AG04450 (cell line): ENCODE measurements around the gene ROBO1. TPM values are rescaled to one million over a fixed set of nuclear protein-coding genes. Genes with fewer than 3 reads are reported as not detected.

Experiments used
- CTCF ChIA-PET: fragments of 300-600, 350-600 bp; formaldehyde crosslinking; extraction: SDS; loops from one replicate; lab custom pipeline; 2022; ENCODE audit warnings: antibody characterized with exemption, inconsistent platforms; lab: Charles Lee
- POLR2A ChIA-PET: fragments of 350-600 bp; formaldehyde crosslinking; extraction: SDS; loops from one replicate; lab custom pipeline; 2021; ENCODE audit warnings: antibody characterized with exemption, inconsistent platforms; lab: Yijun Ruan, JAX
- DNase-seq: peaks from one replicate; pipeline ENCODE4 v3.0.0-alpha.2; 2011; ENCODE audit warnings: low read depth, low spot score
- H3K27ac ChIP-seq: one replicate; pipeline ENCODE4 v1.5.1; 2012; ENCODE audit warnings: low read depth, low read length, control low read depth
- H3K27me3 ChIP-seq: one replicate; pipeline ENCODE4 v1.6.0; 2012; ENCODE audit warnings: low read length; ENCODE audit not compliant: control insufficient read depth, insufficient read depth
- H3K4me3 ChIP-seq: 2 replicates; pipeline ENCODE4 v1.5.1; 2011; ENCODE audit warnings: mild to moderate bottlenecking, low read depth, low read length, control low read depth
- H3K9me3 ChIP-seq: 2 replicates; pipeline ENCODE4 v1.5.1; 2012; ENCODE audit warnings: low read length; ENCODE audit not compliant: control insufficient read depth, insufficient read depth
- CTCF ChIP-seq: IDR thresholded peaks from 2 replicates; pipeline ENCODE4 v1.5.1; 2011; ENCODE audit warnings: low read depth, low read length, control low read depth, inconsistent platforms
- polyA plus RNA-seq: library from polyadenylated mRNA; depleted of rRNA; stranded (reverse); fragments of >200 nt; gene quantifications from 2 replicates; pipeline ENCODE4 v1.2.3, GENCODE V29; 2011

The ROBO1 gene
- polyA plus RNA-seq, 1 experiment = 66.0 TPM

DNA sequence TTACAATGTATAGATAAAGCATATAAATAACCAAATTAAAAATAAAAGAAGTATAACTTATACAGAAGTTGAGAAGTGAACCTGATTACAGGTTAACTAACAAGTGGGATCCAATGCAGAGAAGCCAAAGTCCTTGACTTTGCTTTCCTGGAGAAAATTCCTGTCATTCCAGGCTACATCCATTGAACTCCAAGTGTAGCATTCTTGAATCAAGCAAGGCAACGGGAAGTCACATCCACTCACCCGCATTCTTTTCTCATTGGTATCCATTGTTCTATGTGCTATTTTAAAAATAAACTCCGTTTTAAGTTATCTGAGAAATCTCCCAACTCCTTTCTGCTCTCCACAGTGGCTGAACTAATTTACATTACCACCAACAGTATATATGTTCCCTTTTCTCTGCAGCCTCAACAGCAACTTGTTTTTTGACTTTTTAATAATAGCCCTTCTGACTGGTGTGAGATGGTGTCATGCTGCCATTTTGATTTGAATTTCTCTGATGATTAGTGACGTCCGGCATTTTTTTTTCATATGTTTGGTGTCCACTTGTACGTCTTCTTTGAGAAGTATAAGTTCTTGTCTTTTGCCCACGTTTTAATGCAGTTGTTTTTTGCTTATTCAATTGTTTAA, 534.3 kb downstream of the ROBO1 start:
- Histone ChIP-seq H3K27me3 (no peaks in the 10 kb centered on the region), H3K9me3 (no peaks in the 10 kb centered on the region), H3K4me3 (no peak overlapping the region), H3K27ac (no peak overlapping the region)
- ChIA-PET CTCF (no interaction called here), POLR2A (no interaction called here)
- no peak for DNase-seq
- TF ChIP-seq CTCF = no peak

- ChIA-PET CTCF (no interaction called here), POLR2A (no interaction called here)
- TF ChIP-seq CTCF = no peak
- Histone ChIP-seq H3K9me3 (no peaks in the 10 kb centered on the region), H3K27ac (no peak overlapping the region), H3K4me3 (no peak overlapping the region), H3K27me3 (no peaks in the 10 kb centered on the region)
- no peak for DNase-seq
Measured at GRCh38 chr3:79230266-79230665, 537.5 kb downstream of the ROBO1 start.

GRCh38 chr3:79217096-79217495, 550.7 kb downstream of the ROBO1 start:
- ChIA-PET POLR2A (no interaction called here), CTCF (interaction anchor here (1.0 to 1.3 kb wide), 2 partner anchors 10 to 145 kb away, joined by 3 to 7 read pairs; no protein-coding TSS in a partner anchor)
- H3K9me3 ChIP-seq = no peaks in the 10 kb centered on the region
- no peak for TF ChIP-seq CTCF
- no peak overlapping the region for H3K4me3 ChIP-seq
- H3K27me3 ChIP-seq = no peaks in the 10 kb centered on the region
- no peak overlapping the region for H3K27ac ChIP-seq
- DNase-seq = no peak

DNA sequence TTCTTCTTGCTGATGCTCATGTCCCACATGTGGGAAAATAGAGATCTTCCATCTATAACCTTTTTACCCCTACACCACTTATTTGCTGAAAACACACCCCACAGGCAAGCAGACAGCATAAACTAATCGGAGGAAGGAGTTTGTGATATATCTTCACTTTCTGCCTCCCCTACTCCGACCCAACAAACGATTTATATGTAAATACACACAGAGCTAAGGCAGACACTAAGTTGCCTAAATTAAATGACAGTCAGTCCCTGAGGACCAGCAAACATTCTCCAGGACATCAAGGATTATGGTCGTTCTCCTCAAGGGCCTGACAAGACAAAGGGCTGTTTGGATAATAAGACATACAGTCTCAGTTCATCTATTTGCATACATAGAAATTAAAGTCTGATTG, 552.5 kb downstream of the ROBO1 start:
- ChIA-PET POLR2A (no interaction called here), CTCF (no interaction called here)
- Histone ChIP-seq H3K9me3 (no peaks in the 10 kb centered on the region), H3K27ac (no peak overlapping the region), H3K4me3 (no peak overlapping the region), H3K27me3 (no peaks in the 10 kb centered on the region)
- TF ChIP-seq CTCF = no peak
- no peak for DNase-seq

DNA sequence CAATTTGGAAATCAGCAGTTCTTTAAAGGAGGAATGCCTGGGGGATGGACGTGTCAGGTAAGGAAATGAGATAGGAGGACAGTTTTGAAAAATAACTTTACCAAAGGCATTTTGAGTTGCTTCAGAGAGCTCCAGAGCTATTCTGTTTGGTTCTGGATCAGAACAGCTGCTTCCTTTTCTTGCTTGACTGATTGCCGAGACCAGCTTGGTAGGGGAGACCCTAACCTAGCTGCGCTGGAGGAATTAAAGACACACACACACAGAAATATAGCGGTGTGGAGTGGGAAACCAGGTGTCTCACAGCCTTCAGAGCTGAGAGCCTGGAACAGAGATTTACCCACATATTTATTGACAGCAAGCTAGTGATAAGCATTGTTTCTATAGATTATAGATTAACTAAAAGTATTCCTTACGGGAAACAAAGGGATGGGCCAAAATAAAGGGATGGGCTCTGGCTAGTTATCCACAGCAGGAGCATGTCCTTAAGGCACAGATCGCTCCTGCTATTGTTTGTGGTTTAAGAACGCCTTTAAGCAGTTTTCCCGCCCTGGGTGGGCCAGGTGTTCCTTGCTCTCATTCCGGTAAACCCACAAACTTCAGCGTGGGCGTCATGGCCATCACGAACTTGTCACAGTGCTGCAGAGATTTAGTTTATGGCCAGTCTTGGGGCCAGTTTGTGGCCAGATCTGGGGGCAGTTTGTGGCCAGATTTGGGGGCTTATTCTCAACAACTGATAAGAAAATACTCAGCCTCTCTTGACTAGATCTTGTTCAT, 556.0 kb downstream of the ROBO1 start:
- H3K9me3 ChIP-seq = no peaks in the 10 kb centered on the region
- no peak for DNase-seq
- no peak for TF ChIP-seq CTCF
- H3K4me3 ChIP-seq = no peak overlapping the region
- no peaks in the 10 kb centered on the region for H3K27me3 ChIP-seq
- H3K27ac ChIP-seq = no peak overlapping the region
- ChIA-PET CTCF (no interaction called here), POLR2A (no interaction called here)
